Keratinocyte (primary cell): ENCODE measurements around the gene SDS.

Source experiments
- EZH2 ChIP-seq: IDR thresholded peaks from one replicate; pipeline ENCODE4 v1.6.1; 2012; ENCODE audit warnings: inconsistent platforms, mild to moderate bottlenecking, low read length, moderate library complexity
- TF ChIP-seq, protein P1 (sequence below), 3 experiments: IDR thresholded peaks in 1 of 3; conservative IDR thresholded peaks in 1 of 3; optimal IDR thresholded peaks in 1 of 3; 2 replicates in 2 of 3; 3 replicates in 1 of 3; pipeline versions ENCODE3 to v1.5.1; 2011; ENCODE audit warnings: low read length in 3 of 3, mild to moderate bottlenecking in 3 of 3, moderate library complexity in 2 of 3, control low read depth in 1 of 3, inconsistent platforms in 1 of 3; ENCODE audit not compliant: insufficient read depth in 2 of 3; ENCODE audit errors: extremely low read depth in 1 of 3

DNA sequence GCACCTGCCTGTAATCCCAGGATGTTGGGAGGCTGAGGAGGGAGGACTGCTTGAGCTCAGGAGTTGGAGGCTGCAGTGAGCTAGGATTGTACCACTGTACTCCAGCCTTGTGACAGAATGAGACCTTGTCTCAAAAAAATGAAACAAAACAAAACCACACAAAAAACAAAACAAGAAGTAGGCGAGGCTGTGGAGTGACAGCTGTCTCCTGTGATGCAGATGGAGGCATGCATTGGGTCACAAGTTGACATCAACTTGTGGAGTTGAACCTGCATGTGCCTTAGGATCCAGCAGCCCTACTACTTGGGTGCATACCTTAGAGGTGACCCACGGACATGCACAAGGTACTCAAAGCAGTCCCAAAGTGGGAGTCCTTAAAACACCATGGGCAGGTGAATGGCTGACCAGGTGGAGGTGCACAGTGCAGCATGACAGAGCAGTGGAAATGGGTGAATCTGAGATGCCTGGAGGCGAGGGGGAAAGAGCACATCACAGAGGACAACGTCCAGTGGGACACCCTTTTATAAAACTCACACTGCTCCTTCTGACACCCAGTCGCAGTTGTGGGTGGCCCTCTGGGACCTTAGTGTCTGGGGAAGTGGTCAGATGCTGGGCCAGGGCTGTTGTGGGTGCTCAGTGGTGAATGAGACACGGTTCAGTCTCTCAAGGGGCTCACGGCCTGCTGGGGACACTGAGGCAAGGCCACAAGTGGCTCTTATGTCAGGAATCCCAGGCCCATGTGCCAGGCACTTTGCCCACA lies 32.6 kb downstream of the SDS start:
- TF ChIP-seq, protein P1, sequence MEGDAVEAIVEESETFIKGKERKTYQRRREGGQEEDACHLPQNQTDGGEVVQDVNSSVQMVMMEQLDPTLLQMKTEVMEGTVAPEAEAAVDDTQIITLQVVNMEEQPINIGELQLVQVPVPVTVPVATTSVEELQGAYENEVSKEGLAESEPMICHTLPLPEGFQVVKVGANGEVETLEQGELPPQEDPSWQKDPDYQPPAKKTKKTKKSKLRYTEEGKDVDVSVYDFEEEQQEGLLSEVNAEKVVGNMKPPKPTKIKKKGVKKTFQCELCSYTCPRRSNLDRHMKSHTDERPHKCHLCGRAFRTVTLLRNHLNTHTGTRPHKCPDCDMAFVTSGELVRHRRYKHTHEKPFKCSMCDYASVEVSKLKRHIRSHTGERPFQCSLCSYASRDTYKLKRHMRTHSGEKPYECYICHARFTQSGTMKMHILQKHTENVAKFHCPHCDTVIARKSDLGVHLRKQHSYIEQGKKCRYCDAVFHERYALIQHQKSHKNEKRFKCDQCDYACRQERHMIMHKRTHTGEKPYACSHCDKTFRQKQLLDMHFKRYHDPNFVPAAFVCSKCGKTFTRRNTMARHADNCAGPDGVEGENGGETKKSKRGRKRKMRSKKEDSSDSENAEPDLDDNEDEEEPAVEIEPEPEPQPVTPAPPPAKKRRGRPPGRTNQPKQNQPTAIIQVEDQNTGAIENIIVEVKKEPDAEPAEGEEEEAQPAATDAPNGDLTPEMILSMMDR (optimal IDR thresholded peaks at IDR 0.05 in 1 of 3, IDR thresholded peaks at IDR 0.05 in 1 of 3, conservative IDR thresholded peaks at IDR 0.05 in 1 of 3; ENCODE audit: extremely low read depth in 1 of 3, insufficient read depth in 2 of 3, low read length in 3 of 3) = no peak
- TF ChIP-seq EZH2 = no peak
